HS-27A (cell line): Measurements from ENCODE around the gene PRRC2B.
"Not testable (repeated sequence)": the region's sequence is repeated elsewhere in the genome, so short reads cannot be mapped to it uniquely, and the experiment has no call there.

Experiments used
- DNase-seq: peaks from one replicate; pipeline ENCODE4 v3.0.0-alpha.2; 2012; ENCODE audit warnings: low read depth, missing footprints

Gene PRRC2B

DNA sequence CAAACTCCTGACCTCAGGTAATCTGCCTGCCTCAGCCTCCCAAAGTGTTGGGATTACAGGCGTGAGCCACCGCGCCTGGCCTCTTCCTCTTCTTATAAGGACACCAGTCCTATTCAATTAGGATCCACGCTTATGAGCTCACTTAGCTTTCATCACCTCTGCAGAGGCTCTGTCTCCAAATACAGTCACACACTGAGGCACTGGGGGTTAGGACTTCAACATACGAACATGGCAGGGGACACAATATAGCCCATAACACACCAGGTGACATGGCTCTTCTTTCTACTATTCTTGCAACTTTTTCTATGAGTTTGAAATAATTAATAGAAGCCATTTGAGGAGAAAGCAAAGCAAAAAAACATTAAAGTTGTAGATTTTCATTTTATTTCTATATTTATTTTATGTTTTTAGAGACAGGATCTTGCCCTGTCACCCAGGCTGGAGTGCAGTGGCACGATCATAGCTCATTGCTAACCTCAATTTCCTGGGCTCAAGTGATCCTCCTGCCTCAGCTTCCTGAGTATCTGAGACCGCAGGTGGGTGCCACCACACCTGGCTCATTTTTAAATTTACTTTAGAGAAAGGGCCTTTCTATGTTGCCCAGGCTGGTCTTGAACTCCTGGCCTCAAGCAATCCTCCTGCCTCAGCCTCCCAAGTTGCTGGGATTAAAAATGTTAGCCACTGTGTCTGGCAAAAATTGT lies 145.5 kb downstream of the PRRC2B start:
- no peak for DNase-seq

DNA sequence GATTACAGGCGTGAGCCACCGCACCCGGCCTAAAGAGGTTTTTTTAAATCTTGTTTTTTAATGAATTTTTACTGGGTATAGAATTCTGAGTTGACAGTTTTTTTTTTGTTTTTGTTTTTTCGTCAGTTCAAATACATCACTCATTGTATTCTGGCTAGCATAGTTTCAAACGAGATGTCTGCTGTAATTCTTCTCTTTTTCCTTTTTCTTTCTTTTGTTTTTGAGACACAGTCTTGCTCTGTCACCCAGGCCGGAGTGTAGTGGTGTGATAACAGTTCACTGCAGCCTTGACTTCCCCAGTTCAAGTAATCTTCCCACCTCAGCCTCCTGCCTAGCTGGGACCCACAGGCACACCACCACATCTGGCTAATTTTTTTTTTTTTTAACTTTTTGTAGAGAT lies 149.3 kb downstream of the PRRC2B start:
- no peak for DNase-seq

DNA sequence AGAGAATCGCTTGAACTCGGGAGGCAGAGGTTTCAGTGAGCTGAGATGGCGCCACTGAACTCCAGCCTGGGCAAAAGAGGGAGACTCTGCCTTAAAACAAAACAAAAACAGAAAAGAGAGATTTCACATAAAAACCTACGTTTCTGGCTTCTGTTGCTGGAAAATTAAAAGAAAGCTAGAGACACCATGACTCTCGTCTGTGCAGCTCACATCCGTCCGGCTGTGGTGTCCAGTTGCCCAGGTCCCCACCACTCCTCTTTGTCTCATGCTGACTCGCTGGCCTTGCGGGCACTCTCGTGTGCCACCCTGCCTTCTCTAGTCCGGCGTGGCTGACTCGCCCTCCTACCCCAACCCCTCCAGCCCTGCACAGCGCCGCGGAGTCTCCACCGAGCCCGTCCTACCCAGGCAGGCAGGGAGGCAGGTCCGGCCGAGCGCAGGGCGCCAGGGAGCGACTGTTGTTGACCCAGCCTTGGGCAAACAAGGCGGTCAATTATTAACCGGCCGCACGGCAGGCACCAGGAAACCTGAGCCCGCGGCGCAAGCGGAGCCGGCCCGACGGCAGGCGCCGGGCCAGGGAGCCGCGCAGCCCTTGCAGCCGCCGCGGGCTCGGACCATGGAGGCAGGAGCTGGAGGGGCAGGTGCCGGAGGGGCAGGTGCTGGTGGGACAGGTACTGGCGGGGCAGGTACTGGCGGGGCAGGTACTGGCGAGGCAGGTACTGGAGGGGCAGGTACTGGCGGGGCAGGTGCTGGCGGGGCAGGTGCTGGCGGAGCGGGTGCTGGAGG lies 151.3 kb downstream of the PRRC2B start, which contains the start of gene PRRT1B:
Gene PRRT1B (plus strand): TSS at position 521 of the 783 bp plus-strand sequence. CDS start 93 bp downstream, at position 614.
- DNase-seq: no peak

DNA sequence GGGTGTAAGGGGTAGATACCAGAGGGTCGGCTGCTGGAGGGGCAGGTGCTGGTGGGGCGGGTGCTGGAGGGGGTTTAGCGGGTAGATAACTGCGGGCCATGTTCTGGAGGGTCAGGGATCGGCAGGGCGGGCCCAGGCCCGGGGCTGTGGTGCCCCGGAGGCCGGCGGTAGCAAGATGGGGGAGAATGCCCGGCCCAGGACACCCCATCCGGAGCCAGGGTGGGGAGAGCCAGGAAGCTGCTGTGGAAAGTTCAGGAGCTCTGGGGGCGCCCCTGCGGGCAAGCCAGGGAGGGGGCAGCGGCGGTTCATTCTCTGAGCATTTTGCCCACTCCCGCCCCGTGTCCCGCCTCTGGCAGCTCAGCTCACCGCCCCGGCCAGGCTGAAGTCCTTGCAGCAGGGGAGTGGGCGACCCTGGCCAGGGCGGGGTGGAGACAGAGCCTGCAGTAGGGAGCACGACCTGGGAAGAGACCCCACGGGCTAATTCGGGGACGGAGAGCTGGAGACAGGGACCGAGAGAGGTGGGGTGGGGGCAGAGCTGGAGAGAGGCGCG lies 152.0 kb downstream of the PRRC2B start:
- DNase-seq: no peak

- DNase-seq: no peak
Measured at GRCh38 chr9:131546336-131547084, 152.6 kb downstream of the PRRC2B start.

DNA sequence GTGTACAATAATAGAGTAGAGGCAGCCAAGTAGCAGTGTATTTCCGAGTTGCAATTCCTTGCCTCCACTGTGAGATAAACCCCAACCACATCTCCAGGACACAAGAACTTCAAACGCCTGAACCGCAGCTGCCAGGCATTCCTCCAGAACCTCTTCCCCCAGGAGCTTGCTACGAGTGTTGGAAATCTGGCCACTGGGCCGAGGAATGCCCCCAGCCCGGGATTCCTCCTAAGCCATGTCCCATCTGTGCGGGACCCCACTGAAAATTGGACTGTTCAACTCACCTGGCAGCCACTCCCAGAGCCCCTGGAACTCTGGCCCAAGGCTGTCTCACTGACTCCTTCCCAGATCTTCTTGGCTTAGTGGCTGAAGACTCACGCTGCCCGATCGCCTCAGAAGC lies 155.3 kb downstream of the PRRC2B start:
- DNase-seq: not testable (repeated sequence)
